Measurements from ENCODE around the gene KIAA1549.

KIAA1549 gene

GRCh38 chr7:138900035-138900828, 81.0 kb downstream of the KIAA1549 start:
- Histone ChIP-seq H3K4me3 (ENCODE audit: low read depth in 1 of 5, low read length in 5 of 5) (no peak overlapping the region), H3K27ac (ENCODE audit: low read depth, low read length) (no peak overlapping the region), H3K9me3 (ENCODE audit: control insufficient read depth in 5 of 5, low read length in 5 of 5) (no peaks in the 10 kb centered on the region), H3K9ac (ENCODE audit: low read length in 5 of 5) (no peak overlapping the region), H3K36me3 (ENCODE audit: control insufficient read depth in 5 of 5, insufficient read depth in 5 of 5, low read length in 5 of 5) (peaks cover 0 to 6% (median 0%) of the 10 kb centered on the region in 5 donors), H3K27me3 (ENCODE audit: control insufficient read depth in 5 of 5, insufficient read depth in 4 of 5, low read length in 5 of 5) (no peaks in the 10 kb centered on the region), H3K4me1 (ENCODE audit: control insufficient read depth in 5 of 5, insufficient read depth in 5 of 5, low read length in 5 of 5) (peaks cover 0 to under 1% (median 0%) of the 10 kb centered on the region in 5 donors)

- peaks cover 0 to 9% (median 0%) of the 10 kb centered on the region in 5 donors for H3K36me3 ChIP-seq (ENCODE audit: control insufficient read depth in 5 of 5, insufficient read depth in 5 of 5, low read length in 5 of 5)
- H3K9ac ChIP-seq (ENCODE audit: low read length in 5 of 5): no peak overlapping the region
- H3K4me3 ChIP-seq (ENCODE audit: low read depth in 1 of 5, low read length in 5 of 5): no peak overlapping the region
- no peaks in the 10 kb centered on the region for H3K9me3 ChIP-seq (ENCODE audit: control insufficient read depth in 5 of 5, low read length in 5 of 5)
- no peaks in the 10 kb centered on the region for H3K4me1 ChIP-seq (ENCODE audit: control insufficient read depth in 5 of 5, insufficient read depth in 5 of 5, low read length in 5 of 5)
- no peaks in the 10 kb centered on the region for H3K27me3 ChIP-seq (ENCODE audit: control insufficient read depth in 5 of 5, insufficient read depth in 4 of 5, low read length in 5 of 5)
- H3K27ac ChIP-seq (ENCODE audit: low read depth, low read length): no peak overlapping the region
These were observed 82.4 kb downstream of the KIAA1549 start for GRCh38 chr7:138898802-138899201.

- Histone ChIP-seq H3K27ac (ENCODE audit: low read depth, low read length) (no peak overlapping the region), H3K4me1 (ENCODE audit: control insufficient read depth in 5 of 5, insufficient read depth in 5 of 5, low read length in 5 of 5) (no peaks in the 10 kb centered on the region)
These were observed 82.9 kb downstream of the KIAA1549 start for GRCh38 chr7:138898255-138898654.

GRCh38 chr7:138895679-138896078, 85.5 kb downstream of the KIAA1549 start:
- peaks cover 0 to 9% (median 8%) of the 10 kb centered on the region in 5 donors for H3K4me1 ChIP-seq (ENCODE audit: control insufficient read depth in 5 of 5, insufficient read depth in 5 of 5, low read length in 5 of 5)
- no peaks in the 10 kb centered on the region for H3K9me3 ChIP-seq (ENCODE audit: control insufficient read depth in 5 of 5, low read length in 5 of 5)
- no peak overlapping the region for H3K9ac ChIP-seq (ENCODE audit: low read length in 5 of 5)
- H3K4me3 ChIP-seq (ENCODE audit: low read depth in 1 of 5, low read length in 5 of 5): no peak overlapping the region
- no peaks in the 10 kb centered on the region for H3K27me3 ChIP-seq (ENCODE audit: control insufficient read depth in 5 of 5, insufficient read depth in 4 of 5, low read length in 5 of 5)
- no peak overlapping the region for H3K27ac ChIP-seq (ENCODE audit: low read depth, low read length)
- peaks cover 0 to 3% (median 0%) of the 10 kb centered on the region in 5 donors for H3K36me3 ChIP-seq (ENCODE audit: control insufficient read depth in 5 of 5, insufficient read depth in 5 of 5, low read length in 5 of 5)

More at GRCh38 chr7:138898255-138898654, 82.9 kb downstream of the KIAA1549 start:
- Histone ChIP-seq H3K27me3 (ENCODE audit: control insufficient read depth in 5 of 5, insufficient read depth in 4 of 5, low read length in 5 of 5) (no peaks in the 10 kb centered on the region), H3K9me3 (ENCODE audit: control insufficient read depth in 5 of 5, low read length in 5 of 5) (no peaks in the 10 kb centered on the region), H3K9ac (ENCODE audit: low read length in 5 of 5) (no peak overlapping the region), H3K4me3 (ENCODE audit: low read depth in 1 of 5, low read length in 5 of 5) (no peak overlapping the region), H3K36me3 (ENCODE audit: control insufficient read depth in 5 of 5, insufficient read depth in 5 of 5, low read length in 5 of 5) (peaks cover 0 to 6% (median 0%) of the 10 kb centered on the region in 5 donors)

GRCh38 chr7:138893258-138893657, 87.9 kb downstream of the KIAA1549 start:
- Histone ChIP-seq H3K9me3 (ENCODE audit: control insufficient read depth in 5 of 5, low read length in 5 of 5) (no peaks in the 10 kb centered on the region), H3K27ac (ENCODE audit: low read depth, low read length) (no peak overlapping the region), H3K4me1 (ENCODE audit: control insufficient read depth in 5 of 5, insufficient read depth in 5 of 5, low read length in 5 of 5) (peaks cover 0 to 14% (median 10%) of the 10 kb centered on the region in 5 donors), H3K9ac (ENCODE audit: low read length in 5 of 5) (no peak overlapping the region), H3K27me3 (ENCODE audit: control insufficient read depth in 5 of 5, insufficient read depth in 4 of 5, low read length in 5 of 5) (no peaks in the 10 kb centered on the region), H3K4me3 (ENCODE audit: low read depth in 1 of 5, low read length in 5 of 5) (no peak overlapping the region), H3K36me3 (ENCODE audit: control insufficient read depth in 5 of 5, insufficient read depth in 5 of 5, low read length in 5 of 5) (peaks cover 0 to 3% (median 0%) of the 10 kb centered on the region in 5 donors)

- Histone ChIP-seq H3K9ac (ENCODE audit: low read length in 5 of 5) (no peak overlapping the region), H3K36me3 (ENCODE audit: control insufficient read depth in 5 of 5, insufficient read depth in 5 of 5, low read length in 5 of 5) (peaks cover 0 to 3% (median 0%) of the 10 kb centered on the region in 5 donors), H3K27me3 (ENCODE audit: control insufficient read depth in 5 of 5, insufficient read depth in 4 of 5, low read length in 5 of 5) (no peaks in the 10 kb centered on the region), H3K9me3 (ENCODE audit: control insufficient read depth in 5 of 5, low read length in 5 of 5) (no peaks in the 10 kb centered on the region), H3K4me1 (ENCODE audit: control insufficient read depth in 5 of 5, insufficient read depth in 5 of 5, low read length in 5 of 5) (peaks cover 0 to 14% (median 10%) of the 10 kb centered on the region in 5 donors), H3K4me3 (ENCODE audit: low read depth in 1 of 5, low read length in 5 of 5) (no peak overlapping the region), H3K27ac (ENCODE audit: low read depth, low read length) (no peak overlapping the region)
These were observed 88.4 kb downstream of the KIAA1549 start for GRCh38 chr7:138892812-138893211.

- Histone ChIP-seq H3K27ac (ENCODE audit: low read depth, low read length) (no peak overlapping the region), H3K27me3 (ENCODE audit: control insufficient read depth in 5 of 5, insufficient read depth in 4 of 5, low read length in 5 of 5) (no peaks in the 10 kb centered on the region), H3K9ac (ENCODE audit: low read length in 5 of 5) (no peak overlapping the region), H3K4me3 (ENCODE audit: low read depth in 1 of 5, low read length in 5 of 5) (no peak overlapping the region), H3K9me3 (ENCODE audit: control insufficient read depth in 5 of 5, low read length in 5 of 5) (no peaks in the 10 kb centered on the region), H3K36me3 (ENCODE audit: control insufficient read depth in 5 of 5, insufficient read depth in 5 of 5, low read length in 5 of 5) (peaks cover 0 to 3% (median 0%) of the 10 kb centered on the region in 5 donors), H3K4me1 (ENCODE audit: control insufficient read depth in 5 of 5, insufficient read depth in 5 of 5, low read length in 5 of 5) (peaks cover 0 to 14% (median 10%) of the 10 kb centered on the region in 5 donors)
These were observed 89.1 kb downstream of the KIAA1549 start for GRCh38 chr7:138892006-138892630.

- H3K27me3 ChIP-seq (ENCODE audit: control insufficient read depth in 5 of 5, insufficient read depth in 4 of 5, low read length in 5 of 5): no peaks in the 10 kb centered on the region
- peaks cover 0 to 14% (median 10%) of the 10 kb centered on the region in 5 donors for H3K4me1 ChIP-seq (ENCODE audit: control insufficient read depth in 5 of 5, insufficient read depth in 5 of 5, low read length in 5 of 5)
- H3K9me3 ChIP-seq (ENCODE audit: control insufficient read depth in 5 of 5, low read length in 5 of 5): no peaks in the 10 kb centered on the region
- H3K36me3 ChIP-seq (ENCODE audit: control insufficient read depth in 5 of 5, insufficient read depth in 5 of 5, low read length in 5 of 5): peaks cover 0 to 3% (median 0%) of the 10 kb centered on the region in 5 donors
- no peak overlapping the region for H3K4me3 ChIP-seq (ENCODE audit: low read depth in 1 of 5, low read length in 5 of 5)
- H3K27ac ChIP-seq (ENCODE audit: low read depth, low read length): no peak overlapping the region
- H3K9ac ChIP-seq (ENCODE audit: low read length in 5 of 5): no peak overlapping the region
These were observed 89.8 kb downstream of the KIAA1549 start for GRCh38 chr7:138891446-138891810.

- Histone ChIP-seq H3K4me3 (ENCODE audit: low read depth in 1 of 5, low read length in 5 of 5) (peak overlapping the region in 2 of 5 donors; percentile 7 to 56), H3K4me1 (ENCODE audit: control insufficient read depth in 5 of 5, insufficient read depth in 5 of 5, low read length in 5 of 5) (peaks cover 0 to 14% (median 10%) of the 10 kb centered on the region in 5 donors), H3K27me3 (ENCODE audit: control insufficient read depth in 5 of 5, insufficient read depth in 4 of 5, low read length in 5 of 5) (no peaks in the 10 kb centered on the region), H3K9ac (ENCODE audit: low read length in 5 of 5) (peak overlapping the region in 1 of 5 donors; percentile 23), H3K36me3 (ENCODE audit: control insufficient read depth in 5 of 5, insufficient read depth in 5 of 5, low read length in 5 of 5) (peaks cover 0 to 3% (median 0%) of the 10 kb centered on the region in 5 donors), H3K27ac (ENCODE audit: low read depth, low read length) (no peak overlapping the region), H3K9me3 (ENCODE audit: control insufficient read depth in 5 of 5, low read length in 5 of 5) (no peaks in the 10 kb centered on the region)
These were observed 90.4 kb downstream of the KIAA1549 start for GRCh38 chr7:138890499-138891445.
